HG02970 (cell line): ENCODE measurements around the gene INSC.
A peak's percentile ranks its signal among the peaks of the same experiment; 100 is the strongest.
"Not testable (repeated sequence)": the region's sequence is repeated elsewhere in the genome, so short reads cannot be mapped to it uniquely, and the experiment has no call there.

Source experiments
- ATAC-seq: cut with Tn5 transposase; IDR thresholded peaks from one replicate; pipeline ENCODE4 v1.9.1; 2021; ENCODE audit warnings: mild to moderate bottlenecking, moderate library complexity, moderate number of reproducible peaks; ENCODE audit not compliant: unreplicated experiment, low FRiP score

Gene INSC, protein sequence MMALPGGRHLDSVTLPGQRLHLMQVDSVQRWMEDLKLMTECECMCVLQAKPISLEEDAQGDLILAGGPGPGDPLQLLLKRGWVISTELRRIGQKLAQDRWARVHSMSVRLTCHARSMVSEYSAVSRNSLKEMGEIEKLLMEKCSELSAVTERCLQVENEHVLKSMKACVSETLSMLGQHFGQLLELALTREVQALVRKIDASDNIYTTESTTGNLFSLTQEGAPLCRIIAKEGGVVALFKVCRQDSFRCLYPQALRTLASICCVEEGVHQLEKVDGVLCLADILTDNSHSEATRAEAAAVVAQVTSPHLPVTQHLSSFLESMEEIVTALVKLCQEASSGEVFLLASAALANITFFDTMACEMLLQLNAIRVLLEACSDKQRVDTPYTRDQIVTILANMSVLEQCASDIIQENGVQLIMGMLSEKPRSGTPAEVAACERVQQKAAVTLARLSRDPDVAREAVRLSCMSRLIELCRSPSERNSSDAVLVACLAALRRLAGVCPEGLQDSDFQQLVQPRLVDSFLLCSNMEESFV

DNA sequence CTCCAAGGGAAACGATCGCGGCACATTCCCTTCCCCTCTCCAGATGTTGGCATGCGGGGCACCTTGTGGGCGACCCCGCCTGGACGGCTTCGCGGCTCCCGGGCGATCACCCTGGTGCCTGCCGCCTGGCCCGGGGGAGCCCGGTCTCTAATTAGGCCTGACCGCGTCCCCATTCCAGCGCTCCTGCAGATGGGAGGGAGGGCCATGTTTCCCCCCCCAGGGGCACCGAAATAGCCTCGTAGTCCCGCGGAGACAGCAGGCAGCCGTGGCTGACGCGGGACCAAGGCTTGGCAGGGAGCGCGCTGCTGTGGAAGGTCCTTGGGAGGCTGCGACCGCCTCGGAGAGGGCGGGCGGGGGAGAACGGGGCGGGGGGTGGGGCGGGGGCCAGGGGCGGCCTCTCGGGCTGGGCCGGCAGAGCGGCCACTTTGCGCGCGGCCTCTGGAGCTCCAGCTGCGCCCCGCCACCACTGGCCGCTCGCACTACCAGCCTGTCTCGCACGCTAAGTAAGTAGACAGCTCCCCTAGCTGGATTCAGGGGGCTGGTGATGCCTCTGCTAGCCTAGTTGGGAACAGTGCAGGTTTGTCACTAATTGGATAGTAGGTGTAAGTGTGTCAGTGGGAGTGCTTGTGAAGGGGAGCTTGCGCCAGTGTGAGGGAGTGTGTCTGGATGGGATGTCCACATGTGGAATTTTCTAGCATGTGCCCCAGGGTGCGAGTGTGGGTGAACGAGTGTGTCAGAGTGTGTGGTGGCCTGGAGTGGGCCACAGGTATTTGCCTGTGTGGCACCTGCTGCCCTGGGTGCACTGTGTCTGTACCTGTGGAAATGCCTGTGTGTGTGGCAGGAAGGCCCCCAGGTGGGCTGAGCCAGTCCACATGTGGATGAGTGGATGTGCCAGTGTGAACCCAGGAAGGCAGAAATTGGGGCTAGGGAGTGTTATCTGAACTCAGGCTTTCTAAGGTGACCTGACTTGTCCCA lies at the start of gene INSC:
INSC (plus strand) TSS at position 423 of the 975 bp plus-strand sequence. CDS start 34,252 bp downstream, outside the sequence.
- ATAC-seq, result no peak

DNA sequence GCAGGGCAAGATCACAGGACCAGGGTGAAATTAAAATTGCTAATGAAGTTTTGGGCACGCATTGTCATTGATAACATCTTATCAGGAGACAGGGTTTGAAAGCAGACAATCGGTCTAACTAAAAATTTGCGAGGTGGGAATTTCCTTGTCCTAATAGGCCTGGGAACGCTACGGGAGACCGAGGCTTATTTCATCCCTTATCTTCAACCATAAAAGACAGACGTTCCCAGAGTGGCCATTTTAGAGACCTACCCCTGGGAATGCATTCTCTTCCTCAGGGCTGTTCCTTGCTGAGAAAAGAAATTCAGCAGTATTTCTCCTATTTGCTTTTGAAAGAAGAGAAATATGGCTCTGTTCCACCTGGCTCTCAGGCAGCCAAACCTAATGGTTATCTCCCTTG lies 45.0 kb upstream of the INSC start:
- not testable (repeated sequence) for ATAC-seq

DNA sequence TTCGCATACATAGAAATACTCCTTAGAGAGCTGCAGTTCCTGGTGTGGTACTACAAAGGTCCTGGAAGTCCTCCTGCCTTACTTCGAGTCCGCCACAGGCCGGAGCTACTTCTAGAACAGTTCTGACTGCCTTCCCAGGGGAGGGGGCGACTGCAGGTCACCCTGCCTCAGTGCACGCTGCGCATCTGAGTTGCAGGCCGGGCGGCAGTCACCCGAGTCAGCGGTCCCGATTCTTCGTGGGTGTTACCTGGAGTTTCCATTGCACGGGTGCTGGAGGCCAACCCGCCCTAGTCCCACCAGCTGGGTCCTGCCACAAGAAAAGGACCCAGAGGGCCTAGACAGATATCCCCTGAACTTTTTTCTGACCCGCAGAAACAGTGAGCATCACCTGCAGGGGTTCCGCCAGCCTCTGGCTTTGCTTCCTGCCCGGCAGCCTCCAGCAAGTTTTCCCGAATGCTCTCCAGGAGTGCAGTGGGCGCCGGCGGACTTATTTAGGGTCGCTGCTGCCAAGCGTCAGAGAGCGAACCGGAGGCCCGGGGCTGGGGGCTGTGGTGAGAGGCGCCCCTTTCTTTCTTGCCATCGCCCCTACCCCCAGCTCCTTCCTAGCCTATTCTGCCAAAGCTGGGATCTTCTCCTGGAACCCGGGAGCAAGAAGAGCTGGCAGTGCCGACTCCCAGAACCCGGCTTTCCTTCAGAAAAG lies 43.0 kb upstream of the INSC start:
- no peak for ATAC-seq

DNA sequence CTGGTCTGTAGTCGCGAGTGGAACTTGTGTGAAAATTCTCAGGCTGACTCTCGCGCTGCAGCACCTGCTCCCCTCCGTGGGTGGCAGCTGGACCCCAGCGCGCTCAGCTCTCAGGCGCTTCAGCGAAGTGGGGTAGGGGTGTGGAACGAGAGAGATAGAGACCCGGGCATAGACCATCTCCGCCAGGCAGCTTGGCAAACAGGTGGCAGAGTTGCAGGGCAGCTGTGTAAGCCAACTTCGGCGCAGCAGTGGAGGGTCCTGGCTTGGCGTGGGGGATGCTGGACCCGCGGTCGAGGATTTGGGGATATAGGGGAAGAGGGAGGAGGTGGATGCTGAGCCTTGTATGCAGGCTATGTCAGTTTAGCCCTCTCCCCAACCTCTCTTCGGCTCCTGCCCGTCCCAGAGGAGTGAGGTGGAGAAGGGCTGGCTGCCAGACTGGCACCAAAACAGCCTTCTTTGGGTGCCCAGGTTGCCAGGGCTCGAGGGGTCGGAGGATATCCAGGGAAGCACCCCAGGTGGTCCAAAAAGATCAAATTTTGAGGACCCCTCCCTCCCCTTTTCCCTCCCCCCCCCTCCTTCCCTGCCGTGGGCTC lies 42.1 kb upstream of the INSC start:
- ATAC-seq, result no peak

DNA sequence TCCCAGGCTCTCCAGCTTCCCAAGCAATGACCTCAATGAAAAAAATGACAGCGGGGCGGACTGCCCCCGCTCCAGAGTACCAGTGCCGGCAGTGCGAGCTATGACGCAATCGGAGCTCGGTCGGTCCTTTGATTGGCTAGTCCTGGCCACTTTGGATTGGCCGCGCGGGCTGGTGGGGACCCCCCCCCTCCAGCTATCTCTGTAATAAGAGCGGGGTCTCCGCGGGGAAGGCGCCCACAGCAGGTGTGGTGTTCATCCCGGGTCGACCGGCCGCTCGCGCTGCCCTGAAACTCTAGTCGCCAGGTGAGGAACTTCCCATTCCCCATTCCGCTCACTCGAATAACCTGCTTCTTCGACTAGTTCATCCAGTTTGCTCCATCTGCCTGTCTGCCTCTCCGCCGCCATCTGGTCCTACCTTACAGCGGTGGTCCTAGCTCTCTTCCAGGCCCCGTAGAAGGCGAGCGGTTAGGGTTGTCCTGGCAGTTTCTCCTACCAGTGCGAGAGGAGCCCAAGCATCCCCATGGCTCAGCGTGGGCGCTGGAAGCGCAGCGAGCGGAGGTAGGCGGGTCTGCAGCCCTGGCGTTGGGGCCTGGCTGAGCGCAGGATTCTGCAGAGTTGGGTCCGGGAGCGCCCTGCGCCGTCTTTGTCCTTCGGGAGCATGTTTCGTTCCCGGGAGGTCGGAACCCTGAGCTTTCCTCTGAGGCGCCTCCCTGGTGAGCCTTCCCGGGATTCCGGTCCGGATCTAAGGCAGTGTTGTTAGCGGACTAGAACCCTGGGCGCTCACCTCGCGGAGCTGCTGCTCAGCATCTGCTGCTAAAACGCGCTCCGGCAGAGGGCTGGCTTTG lies 41.1 kb upstream of the INSC start, which contains the start of gene CALCB:
CALCB (plus strand) TSS at position 233 of the 845 bp plus-strand sequence. CDS start 1,126 bp downstream, outside the sequence.
- no peak for ATAC-seq

DNA sequence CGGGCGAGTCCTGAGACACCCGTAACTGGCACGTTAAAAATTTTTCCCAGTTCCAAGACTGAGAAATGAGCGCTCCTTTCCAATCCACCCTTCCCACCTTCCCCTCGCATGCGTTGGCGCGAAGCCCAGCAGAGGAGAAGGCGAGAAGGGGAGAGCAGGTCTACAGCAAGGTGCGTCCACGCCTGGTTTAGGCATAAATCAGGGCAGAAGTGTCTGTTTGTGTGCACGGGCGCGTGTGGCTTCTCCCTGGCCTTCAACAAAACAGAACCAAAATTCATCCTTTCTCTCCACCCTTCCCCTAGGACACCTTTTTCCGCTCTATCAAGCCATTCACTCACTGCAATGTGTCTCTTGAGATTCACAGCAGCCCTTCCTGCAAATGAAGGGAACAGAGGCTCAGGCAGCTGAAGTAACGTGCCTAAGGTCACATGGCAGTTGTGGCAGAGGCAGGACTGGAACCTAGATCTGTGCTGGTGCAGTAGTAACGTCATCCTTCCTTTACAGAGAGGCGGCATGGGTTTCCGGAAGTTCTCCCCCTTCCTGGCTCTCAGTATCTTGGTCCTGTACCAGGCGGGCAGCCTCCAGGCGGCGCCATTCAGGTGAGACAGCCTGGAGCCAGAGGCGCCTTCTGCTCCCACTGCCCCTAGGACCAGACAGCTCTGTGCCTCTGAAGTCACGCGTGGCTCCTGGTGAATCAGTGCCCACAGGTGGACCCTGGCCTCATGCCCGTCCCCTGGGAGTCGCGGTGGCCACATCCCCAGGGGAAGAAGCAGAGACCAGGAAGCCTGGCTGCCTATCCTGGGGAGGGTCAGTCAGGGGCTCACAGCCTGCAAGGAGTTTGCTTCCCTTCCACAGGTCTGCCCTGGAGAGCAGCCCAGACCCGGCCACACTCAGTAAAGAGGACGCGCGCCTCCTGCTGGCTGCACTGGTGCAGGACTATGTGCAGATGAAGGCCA lies 40.2 kb upstream of the INSC start:
- ATAC-seq, result peak; percentile 93

DNA sequence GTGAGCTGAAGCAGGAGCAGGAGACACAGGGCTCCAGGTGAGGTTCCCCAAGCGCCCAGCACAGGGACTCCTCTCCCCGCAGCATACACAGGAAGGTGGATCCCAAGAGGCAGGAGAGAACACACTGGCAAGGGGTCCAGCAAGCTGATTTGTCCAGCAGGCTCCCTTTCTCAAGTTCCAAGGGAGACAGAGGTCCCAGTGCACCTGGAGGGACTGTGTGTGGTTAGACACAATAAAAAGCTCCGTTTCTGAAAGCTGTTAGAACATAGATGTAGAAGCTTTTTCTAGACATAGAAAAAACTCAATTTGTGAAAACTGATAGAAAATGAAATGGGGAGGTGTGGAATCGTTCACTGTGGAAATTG lies 39.6 kb upstream of the INSC start:
- no peak for ATAC-seq

DNA sequence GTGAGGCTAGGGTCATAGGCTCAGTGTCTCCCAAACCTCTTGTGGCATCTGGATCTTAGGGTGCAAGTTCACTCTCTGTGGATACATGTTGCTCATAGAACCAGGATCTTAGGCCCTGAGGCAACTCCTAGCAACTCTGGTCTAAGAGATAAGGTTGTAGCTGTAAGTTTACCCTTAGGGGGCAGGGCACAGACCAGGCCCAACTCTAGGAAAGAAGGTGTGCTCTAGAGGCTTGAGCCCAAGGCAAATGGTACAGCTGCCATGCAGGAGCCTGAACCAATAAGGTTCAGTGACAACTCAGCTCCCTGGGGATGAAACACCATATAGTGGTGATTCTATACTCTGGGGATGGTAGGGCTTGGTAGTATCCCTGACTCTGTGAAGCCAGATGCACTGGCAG lies 23.5 kb upstream of the INSC start:
- no peak for ATAC-seq

DNA sequence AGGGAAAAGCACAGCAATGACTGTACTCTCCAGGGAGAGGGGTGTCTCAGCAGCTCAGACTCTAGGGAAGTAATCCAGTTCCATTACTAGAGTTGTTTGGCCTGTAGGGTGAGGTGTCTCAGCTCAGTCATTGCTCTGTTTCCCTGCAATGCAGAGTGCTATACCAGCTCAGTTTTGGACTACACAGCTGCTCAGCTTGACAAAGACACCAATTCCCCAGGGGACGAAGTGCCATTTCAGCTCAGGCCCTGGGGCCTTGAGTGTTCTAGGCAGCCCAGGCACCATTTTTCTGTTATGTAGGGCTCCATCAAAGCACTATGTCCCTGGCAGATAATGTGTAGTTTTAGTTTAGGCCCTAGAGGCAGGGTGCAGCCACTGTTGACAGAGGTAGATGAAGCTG lies 23.1 kb upstream of the INSC start:
- no peak for ATAC-seq

DNA sequence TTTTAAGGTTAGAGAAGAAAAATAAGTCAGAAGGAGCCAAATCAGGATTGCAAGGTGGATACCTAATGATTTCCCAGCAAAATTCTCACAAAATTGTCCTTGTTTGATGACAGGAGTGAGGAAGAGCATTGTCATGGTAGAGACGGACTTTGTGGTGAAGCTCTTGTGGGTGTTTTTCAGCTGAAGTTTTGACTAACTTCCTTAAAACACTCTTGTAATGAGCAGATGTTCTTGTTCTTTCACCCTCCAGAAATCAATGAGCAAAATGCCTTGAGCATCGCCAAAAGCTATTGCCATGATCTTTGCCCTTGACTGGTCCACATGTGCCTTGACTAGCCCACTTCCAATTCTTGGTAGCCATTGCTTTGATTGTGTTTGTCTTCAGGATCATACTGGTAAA lies 21.3 kb upstream of the INSC start:
- ATAC-seq, result no peak

DNA sequence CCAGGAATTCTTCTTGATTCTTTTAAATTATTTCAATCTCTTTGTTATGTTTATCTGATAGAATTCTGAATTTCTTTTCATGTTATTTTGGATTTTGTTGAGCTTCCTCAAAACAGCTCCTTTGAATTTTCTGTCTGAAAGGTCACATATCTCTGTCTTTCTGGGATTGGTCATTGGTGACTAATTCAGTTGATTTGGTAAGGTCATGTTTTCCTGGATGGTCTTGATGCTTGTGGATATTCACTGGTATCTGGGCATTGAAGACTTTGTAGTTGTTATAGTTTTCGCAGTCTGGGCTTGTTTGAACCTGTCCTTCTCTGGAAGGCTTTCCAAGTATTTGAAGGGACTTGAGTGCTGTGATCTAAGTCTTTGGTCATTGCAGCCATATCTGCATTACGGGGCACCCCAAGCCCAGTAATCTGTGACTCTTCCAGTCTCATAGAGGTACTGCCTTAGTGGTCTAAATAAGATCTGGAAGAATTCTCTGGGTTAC lies 18.9 kb upstream of the INSC start:
- ATAC-seq, result no peak

DNA sequence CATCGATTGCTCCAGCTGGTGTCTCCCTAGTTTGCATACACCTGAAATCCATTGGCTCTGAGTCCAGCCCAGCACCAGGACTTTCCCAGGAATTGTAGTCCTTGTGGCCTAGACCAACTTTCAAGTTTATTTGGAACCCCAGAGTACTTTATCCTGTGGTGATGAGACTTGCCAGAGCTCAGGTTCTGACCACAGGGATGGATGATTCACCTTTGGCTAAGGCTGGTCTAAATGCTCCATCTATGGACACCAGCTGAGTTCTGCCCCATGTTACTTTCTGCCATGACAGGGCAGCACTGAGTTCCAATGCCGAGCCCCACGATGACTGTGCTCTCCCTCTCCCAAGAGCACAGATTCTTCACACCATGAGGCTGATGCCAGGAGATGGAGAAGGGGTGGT lies 17.3 kb upstream of the INSC start:
- no peak for ATAC-seq

DNA sequence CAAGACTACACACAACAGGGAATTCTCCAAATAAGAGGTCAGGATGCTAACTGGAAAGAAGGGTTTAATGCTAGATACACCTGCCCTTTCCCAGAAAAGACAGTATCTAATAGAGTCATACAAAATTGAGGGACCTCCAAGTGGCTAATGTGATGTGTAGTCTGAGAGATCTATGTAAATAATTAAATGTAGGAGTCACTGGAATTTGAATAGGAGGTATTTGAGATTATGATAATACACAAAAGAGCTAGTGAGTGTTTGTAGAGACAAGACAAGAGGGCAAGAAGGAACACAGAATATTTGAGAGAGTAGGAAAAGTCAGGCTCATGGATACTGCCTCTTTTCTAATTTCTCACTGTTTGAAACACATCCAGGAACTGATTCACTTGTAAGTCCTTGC lies 15.5 kb upstream of the INSC start:
- ATAC-seq, result no peak

DNA sequence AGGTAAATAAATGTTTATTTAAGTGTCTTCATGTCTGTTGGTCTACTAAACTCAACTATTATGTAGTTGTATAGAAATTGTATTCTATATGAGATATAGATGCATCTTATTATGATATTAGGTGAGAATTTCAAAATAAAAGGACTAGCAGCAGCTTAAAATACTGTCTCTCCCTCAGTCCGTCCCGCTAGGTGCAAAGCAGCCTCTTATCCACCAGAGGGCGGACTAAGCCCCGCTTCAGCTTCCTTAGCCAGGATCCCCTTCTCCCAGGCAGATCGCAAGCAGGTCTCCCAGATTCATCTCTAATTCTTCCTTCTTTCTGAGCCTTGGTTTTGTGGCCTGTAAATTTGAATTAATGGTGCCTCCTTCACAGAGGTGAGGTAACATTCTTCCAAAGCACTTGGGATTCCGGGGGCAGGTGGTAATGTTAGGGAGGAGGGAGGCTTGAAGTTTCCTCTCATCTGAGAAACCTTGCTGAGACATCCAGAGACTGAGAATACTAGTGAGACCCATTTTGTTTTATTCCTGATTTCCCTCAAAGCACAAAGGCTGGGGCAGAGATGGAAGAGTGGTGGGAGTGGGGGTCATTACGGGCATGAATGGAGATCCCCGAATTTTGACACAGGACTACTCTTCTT lies 13.5 kb upstream of the INSC start:
- no peak for ATAC-seq

DNA sequence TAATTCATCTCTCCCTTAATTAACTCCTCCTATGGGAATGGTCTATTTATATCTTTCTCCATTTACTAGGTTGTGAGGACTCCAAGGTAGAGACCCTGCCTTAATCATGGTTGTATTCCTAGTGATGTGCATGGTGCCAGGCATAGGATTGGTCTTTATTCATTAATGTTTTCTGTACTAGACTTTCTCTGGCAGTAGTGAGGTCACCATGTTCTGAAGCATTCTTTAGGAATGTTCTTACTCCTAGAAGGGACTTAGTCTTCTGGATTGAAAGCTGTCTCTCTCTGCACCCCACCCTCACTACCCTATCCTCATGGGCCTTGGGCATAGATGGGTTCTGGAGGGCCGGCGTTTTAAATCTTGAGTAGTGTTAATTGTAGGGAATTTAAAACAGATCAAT lies 10.6 kb upstream of the INSC start:
- ATAC-seq, result no peak

DNA sequence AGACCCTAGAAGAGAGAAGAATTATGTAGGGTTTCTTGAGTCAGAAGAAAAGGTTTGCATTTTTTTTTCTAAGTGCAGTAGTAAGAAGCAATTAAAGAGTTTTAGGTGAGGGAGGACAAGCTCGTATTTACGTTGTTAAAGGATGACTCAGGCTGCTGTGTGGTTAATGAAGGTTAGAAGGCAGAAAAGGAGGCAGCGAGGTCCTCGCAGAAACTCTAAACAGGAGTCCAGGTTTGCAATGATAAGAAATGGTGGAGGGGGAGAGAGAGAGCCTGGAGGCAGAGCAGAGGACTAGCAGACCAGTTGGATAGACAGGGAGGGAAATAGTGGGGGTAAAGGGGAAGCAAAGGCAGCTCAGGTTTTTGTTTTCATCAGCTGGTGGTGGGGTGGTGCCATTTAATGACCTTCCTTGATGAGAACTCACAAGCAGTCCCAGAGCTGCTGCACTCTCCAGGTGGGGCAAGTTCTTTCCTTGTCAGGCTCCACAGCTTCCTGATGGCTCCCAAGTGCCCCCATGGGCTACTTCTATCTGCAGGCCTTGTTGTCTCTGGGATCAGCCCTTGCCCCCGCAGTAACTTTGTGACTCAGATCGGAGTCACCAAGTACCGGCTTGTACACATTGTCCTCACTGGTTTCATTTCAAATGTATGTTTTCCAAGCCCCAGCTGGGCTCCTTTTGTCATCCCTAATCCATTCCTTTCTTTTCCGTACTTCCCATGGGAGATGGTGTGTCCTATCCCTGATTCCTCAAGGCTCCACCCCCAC lies 8.3 kb upstream of the INSC start:
- ATAC-seq, result no peak
